PC-9 (cell line): ENCODE measurements around the gene PLEKHH1. TPM values are rescaled to one million over a fixed set of nuclear protein-coding genes. Genes with fewer than 3 reads are reported as not detected.

ENCODE experiments used
- BruUV-seq: library from RNA; stranded (reverse); fragments of 400-500 nt; replicated peaks from 2 replicates; lab custom pipeline; 2021; lab: Mats Ljungman, UMichigan
- CTCF ChIA-PET: fragments of 300-600 bp; sonication (Branson Sonifier 250); formaldehyde crosslinking; loops from one replicate; lab custom pipeline; 2022; ENCODE audit warnings: antibody characterized with exemption; lab: Charles Lee
- POLR2A ChIA-PET: fragments of 300-600 bp; sonication (Branson Sonifier 250); formaldehyde crosslinking; loops from one replicate; lab custom pipeline; 2022; ENCODE audit warnings: antibody characterized with exemption; ENCODE audit not compliant: unreplicated experiment; lab: Charles Lee
- DNase-seq, 2 experiments: peaks; one replicate each; pipeline versions ENCODE4 v3.0.0 to v3.0.0-alpha.2; 2015 to 2022; ENCODE audit warnings: mixed read lengths in 1 of 2
- H2AFZ ChIP-seq: fragments of 200-600 bp; sonication (generic); 2 replicates; pipeline ENCODE4 v1.8.1; 2017; ENCODE audit warnings: antibody characterized with exemption
- H3F3A ChIP-seq: fragments of 200-600 bp; sonication (generic); 2 replicates; pipeline ENCODE4 v1.8.1; 2017; ENCODE audit warnings: antibody characterized with exemption, mild to moderate bottlenecking, low read depth; ENCODE audit not compliant: insufficient read depth
- H3K27ac ChIP-seq: fragments of 200-600 bp; sonication (generic); 2 replicates; pipeline ENCODE4 v1.6.1; 2016; ENCODE audit warnings: mixed run types
- H3K27me3 ChIP-seq: fragments of 200-600 bp; sonication (generic); 2 replicates; pipeline ENCODE4 v1.6.1; 2016; ENCODE audit warnings: low read depth, mixed run types; ENCODE audit not compliant: insufficient read depth
- H3K36me3 ChIP-seq: fragments of 200-600 bp; sonication (generic); 2 replicates; pipeline ENCODE4 v1.6.1; 2016; ENCODE audit warnings: low read depth, mixed run types
- H3K4me1 ChIP-seq: fragments of 200-600 bp; sonication (generic); replicated peaks from 2 replicates; pipeline ENCODE4 v1.6.1; 2016; ENCODE audit warnings: mixed run types; ENCODE audit not compliant: insufficient read depth
- H3K4me2 ChIP-seq: fragments of 200-600 bp; sonication (generic); 2 replicates; pipeline ENCODE4 v1.6.1; 2017; ENCODE audit warnings: mixed run types
- H3K4me3 ChIP-seq: fragments of 200-600 bp; sonication (generic); 2 replicates; pipeline ENCODE4 v1.6.1; 2016; ENCODE audit warnings: mixed run types
- H3K79me2 ChIP-seq: fragments of 200-600 bp; sonication (generic); 2 replicates; pipeline ENCODE4 v1.6.1; 2017; ENCODE audit warnings: low read depth, mixed run types
- H3K9me2 ChIP-seq: fragments of 200-600 bp; sonication (generic); 2 replicates; pipeline ENCODE4 v1.8.1; 2017; ENCODE audit warnings: mild to moderate bottlenecking; ENCODE audit not compliant: insufficient read depth
- H3K9me3 ChIP-seq: fragments of 200-600 bp; sonication (generic); 2 replicates; pipeline ENCODE4 v1.8.1; 2016; ENCODE audit warnings: low read depth; ENCODE audit not compliant: insufficient read depth
- H4K20me1 ChIP-seq: fragments of 200-600 bp; sonication (generic); 2 replicates; pipeline ENCODE4 v1.8.1; 2017; ENCODE audit not compliant: insufficient read depth
- EZH2 ChIP-seq: fragments of 200-600 bp; sonication (generic); IDR thresholded peaks from 2 replicates; pipeline ENCODE4 v1.8.0; 2017; ENCODE audit warnings: antibody characterized with exemption, low read depth
- intact Hi-C: fragments of 100-400 bp; cut with micrococcal nuclease; formaldehyde crosslinking; loops from one replicate; pipeline ENCODE4 v1.10.0; 2022; ENCODE audit not compliant: unreplicated experiment
- total RNA-seq: library from RNA; stranded (reverse); gene quantifications from 2 replicates; pipeline ENCODE4 v1.2.3, GENCODE V29; 2021
- TF ChIP-seq, protein P1 (sequence below): fragments of 200-600 bp; sonication (generic); conservative IDR thresholded peaks from 2 replicates; pipeline ENCODE4 v1.6.1; 2017; ENCODE audit warnings: mixed run types, antibody characterized with exemption, mild to moderate bottlenecking, moderate library complexity

The PLEKHH1 gene
- total RNA-seq, 1 experiment from 2014 or later = 13.6 TPM

DNA sequence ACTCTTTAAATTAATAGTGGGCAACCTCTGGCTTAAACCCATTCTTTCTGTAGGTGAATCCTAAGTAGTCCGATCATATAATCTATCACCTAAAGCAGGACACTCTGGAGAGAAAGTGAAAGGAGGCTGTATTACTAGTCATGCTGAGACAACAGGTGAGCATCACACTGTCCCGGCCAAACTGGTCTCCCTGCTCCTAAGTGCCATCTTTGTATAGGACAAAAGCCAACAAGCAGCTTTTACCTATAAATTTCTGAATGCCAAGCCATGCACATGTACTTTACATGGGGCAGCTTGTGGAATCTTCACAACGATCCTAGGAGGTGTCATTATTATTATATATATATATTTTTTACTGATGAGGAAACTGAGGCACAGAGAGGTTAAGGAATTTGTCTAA is 18.0 kb downstream of the PLEKHH1 start:
- POLR2A ChIA-PET = no interaction called here
- CTCF ChIA-PET = no interaction called here
- Histone ChIP-seq H3K4me1 (no peaks in the 10 kb centered on the region), H3F3A (no peaks in the 10 kb centered on the region), H3K27me3 (no peaks in the 10 kb centered on the region), H3K4me2 (no peak overlapping the region), H3K79me2 (no peaks in the 10 kb centered on the region), H4K20me1 (no peaks in the 10 kb centered on the region), H3K9me3 (no peaks in the 10 kb centered on the region), H3K9me2 (no peaks in the 10 kb centered on the region), H2AFZ (no peak overlapping the region), H3K36me3 (no peaks in the 10 kb centered on the region), H3K27ac (no peak overlapping the region), H3K4me3 (no peak overlapping the region)
- TF ChIP-seq EZH2 = no peak
- TF ChIP-seq, protein P1, sequence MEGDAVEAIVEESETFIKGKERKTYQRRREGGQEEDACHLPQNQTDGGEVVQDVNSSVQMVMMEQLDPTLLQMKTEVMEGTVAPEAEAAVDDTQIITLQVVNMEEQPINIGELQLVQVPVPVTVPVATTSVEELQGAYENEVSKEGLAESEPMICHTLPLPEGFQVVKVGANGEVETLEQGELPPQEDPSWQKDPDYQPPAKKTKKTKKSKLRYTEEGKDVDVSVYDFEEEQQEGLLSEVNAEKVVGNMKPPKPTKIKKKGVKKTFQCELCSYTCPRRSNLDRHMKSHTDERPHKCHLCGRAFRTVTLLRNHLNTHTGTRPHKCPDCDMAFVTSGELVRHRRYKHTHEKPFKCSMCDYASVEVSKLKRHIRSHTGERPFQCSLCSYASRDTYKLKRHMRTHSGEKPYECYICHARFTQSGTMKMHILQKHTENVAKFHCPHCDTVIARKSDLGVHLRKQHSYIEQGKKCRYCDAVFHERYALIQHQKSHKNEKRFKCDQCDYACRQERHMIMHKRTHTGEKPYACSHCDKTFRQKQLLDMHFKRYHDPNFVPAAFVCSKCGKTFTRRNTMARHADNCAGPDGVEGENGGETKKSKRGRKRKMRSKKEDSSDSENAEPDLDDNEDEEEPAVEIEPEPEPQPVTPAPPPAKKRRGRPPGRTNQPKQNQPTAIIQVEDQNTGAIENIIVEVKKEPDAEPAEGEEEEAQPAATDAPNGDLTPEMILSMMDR = no peak
- no TSS peak for BruUV-seq
- intact Hi-C loops = no loop called here
- DNase-seq = no peak

GRCh38 chr14:67551940-67552339 is 18.9 kb downstream of the PLEKHH1 start:
- no peaks in the 10 kb centered on the region for H3K4me1 ChIP-seq
- no peak overlapping the region for H2AFZ ChIP-seq
- no peaks in the 10 kb centered on the region for H3K27me3 ChIP-seq
- ChIA-PET POLR2A (no interaction called here), CTCF (interaction anchor here (0.6 kb wide), 1 partner anchor 19 kb away, joined by 3 read pairs; no protein-coding TSS in a partner anchor)
- H3K9me2 ChIP-seq = no peaks in the 10 kb centered on the region
- no peaks in the 10 kb centered on the region for H3K9me3 ChIP-seq
- no peaks in the 10 kb centered on the region for H3K79me2 ChIP-seq
- no peaks in the 10 kb centered on the region for H3F3A ChIP-seq
- intact Hi-C loops = no loop called here
- no peak for TF ChIP-seq EZH2
- TF ChIP-seq, protein P1 = no peak
- H3K27ac ChIP-seq = no peak overlapping the region
- H3K4me2 ChIP-seq = no peak overlapping the region
- DNase-seq = no peak
- no peaks in the 10 kb centered on the region for H3K36me3 ChIP-seq
- H4K20me1 ChIP-seq = no peaks in the 10 kb centered on the region
- no TSS peak for BruUV-seq
- no peak overlapping the region for H3K4me3 ChIP-seq

DNA sequence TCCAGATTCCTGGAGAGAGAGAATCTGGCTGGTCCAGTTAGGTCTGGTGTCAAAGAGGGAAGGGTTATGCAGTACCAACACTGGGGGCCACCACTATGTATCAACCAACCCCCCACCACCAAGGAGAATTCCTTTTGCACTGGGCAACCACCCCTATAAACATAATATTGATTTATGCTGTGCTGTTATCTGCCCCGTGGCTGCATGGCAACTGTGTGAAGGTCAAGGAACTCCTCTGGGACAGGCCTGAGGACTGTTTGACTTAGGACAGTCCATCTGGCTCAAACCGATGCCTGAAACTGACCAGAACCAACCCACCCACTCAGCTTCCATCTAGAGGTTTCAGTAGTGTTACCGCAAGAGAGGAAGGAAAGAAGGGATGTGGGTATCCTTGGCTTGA is 20.5 kb downstream of the PLEKHH1 start:
- no peak overlapping the region for H3K4me3 ChIP-seq
- no peaks in the 10 kb centered on the region for H3K9me3 ChIP-seq
- H3K9me2 ChIP-seq = no peaks in the 10 kb centered on the region
- H3K79me2 ChIP-seq = no peaks in the 10 kb centered on the region
- H3F3A ChIP-seq = no peaks in the 10 kb centered on the region
- POLR2A ChIA-PET = no interaction called here
- no peak overlapping the region for H3K27ac ChIP-seq
- H4K20me1 ChIP-seq = no peaks in the 10 kb centered on the region
- TF ChIP-seq, protein P1 = no peak
- TF ChIP-seq EZH2 = no peak
- H2AFZ ChIP-seq = no peak overlapping the region
- H3K4me1 ChIP-seq = no peaks in the 10 kb centered on the region
- H3K36me3 ChIP-seq = no peaks in the 10 kb centered on the region
- H3K4me2 ChIP-seq = no peak overlapping the region
- DNase-seq = no peak
- intact Hi-C loops = no loop called here
- CTCF ChIA-PET = interaction anchor here (1.0 kb wide), 1 partner anchor 14 kb away, joined by 3 read pairs; no protein-coding TSS in a partner anchor
- no TSS peak for BruUV-seq
- no peaks in the 10 kb centered on the region for H3K27me3 ChIP-seq
